ACC112 (cell line): ENCODE measurements around the gene TMEM233.
"Not testable (repeated sequence)": the region's sequence is repeated elsewhere in the genome, so short reads cannot be mapped to it uniquely, and the experiment has no call there.

Experiments
- H2AFZ ChIP-seq: fragments of 200-600 bp; sonication (generic); one replicate; pipeline ENCODE4 v1.6.0; 2017; ENCODE audit warnings: antibody characterized with exemption, low read length; ENCODE audit not compliant: unreplicated experiment
- H3K27ac ChIP-seq: fragments of 200-600 bp; sonication (generic); 2 replicates; pipeline ENCODE4 v1.5.1; 2014; ENCODE audit warnings: low read depth, mild to moderate bottlenecking, antibody characterized with exemption, low read length, moderate library complexity
- H3K27me3 ChIP-seq: fragments of 200-600 bp; sonication (generic); 2 replicates; pipeline ENCODE4 v1.6.1; 2014; ENCODE audit warnings: mild to moderate bottlenecking, antibody characterized with exemption, low read length, moderate library complexity, mixed read lengths; ENCODE audit not compliant: insufficient read depth
- H3K36me3 ChIP-seq: fragments of 200-600 bp; sonication (generic); 2 replicates; pipeline ENCODE4 v1.6.1; 2016; ENCODE audit warnings: mild to moderate bottlenecking, antibody characterized with exemption, low read length, moderate library complexity, mixed read lengths; ENCODE audit not compliant: insufficient read depth
- H3K4me1 ChIP-seq: fragments of 200-600 bp; sonication (generic); one replicate; pipeline ENCODE4 v1.6.1; 2016; ENCODE audit warnings: low read length, mixed read lengths; ENCODE audit not compliant: insufficient read depth, unreplicated experiment, control insufficient read depth
- H3K4me3 ChIP-seq: fragments of 200-600 bp; sonication (generic); 2 replicates; pipeline ENCODE4 v1.5.1; 2014; ENCODE audit warnings: mild to moderate bottlenecking, low read depth, low read length
- H3K79me2 ChIP-seq: fragments of 200-600 bp; sonication (generic); one replicate; pipeline ENCODE4 v1.6.0; 2016; ENCODE audit warnings: low read length; ENCODE audit not compliant: control insufficient read depth, unreplicated experiment, insufficient read depth

TMEM233 gene

DNA sequence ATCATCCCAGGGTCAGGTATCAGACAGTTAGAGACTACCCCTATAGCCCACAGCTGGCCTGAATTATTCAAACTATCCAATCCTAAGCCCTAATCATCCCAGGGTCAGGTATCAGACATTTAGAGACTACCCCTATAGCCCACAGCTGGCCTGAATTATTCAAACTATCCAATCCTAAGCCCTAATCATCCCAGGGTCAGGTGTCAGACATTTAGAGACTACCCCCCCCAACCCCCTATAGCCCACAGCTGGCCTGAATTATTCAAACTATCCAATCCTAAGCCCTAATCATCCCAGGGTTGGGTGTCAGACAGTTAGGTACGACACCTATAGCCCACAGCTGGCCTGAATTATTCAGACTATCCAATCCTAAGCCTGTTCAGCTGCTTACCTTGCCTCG lies 63.4 kb downstream of the TMEM233 start:
- not testable (repeated sequence) for H3K36me3 ChIP-seq, H2AFZ ChIP-seq, H3K79me2 ChIP-seq

DNA sequence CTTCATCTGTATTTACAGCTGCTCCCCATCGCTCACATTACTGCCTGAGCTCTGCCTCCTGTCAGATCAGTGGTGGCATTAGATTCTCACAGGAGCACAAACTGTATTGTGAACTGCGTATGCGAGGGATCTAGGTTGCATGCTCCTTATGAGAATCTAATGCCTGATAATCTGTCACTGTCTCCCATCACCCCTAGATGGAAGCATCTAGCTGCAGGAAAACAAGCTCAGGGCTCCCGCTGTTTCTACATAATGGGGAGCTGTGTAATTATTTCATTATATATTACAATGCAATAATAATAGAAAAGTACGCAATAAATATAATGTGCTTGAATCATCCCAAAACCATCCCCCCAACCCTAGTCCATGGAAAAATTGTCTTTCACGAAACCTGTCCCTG lies 64.6 kb downstream of the TMEM233 start:
- H3K79me2 ChIP-seq, H3K27me3 ChIP-seq, H3K4me3 ChIP-seq, H3K4me1 ChIP-seq, H2AFZ ChIP-seq, H3K36me3 ChIP-seq, H3K27ac ChIP-seq: not testable (repeated sequence)

More for the DNA sequence above, 63.4 kb downstream of the TMEM233 start:
- not testable (repeated sequence) for H3K27ac ChIP-seq, H3K4me3 ChIP-seq, H3K27me3 ChIP-seq, H3K4me1 ChIP-seq

DNA sequence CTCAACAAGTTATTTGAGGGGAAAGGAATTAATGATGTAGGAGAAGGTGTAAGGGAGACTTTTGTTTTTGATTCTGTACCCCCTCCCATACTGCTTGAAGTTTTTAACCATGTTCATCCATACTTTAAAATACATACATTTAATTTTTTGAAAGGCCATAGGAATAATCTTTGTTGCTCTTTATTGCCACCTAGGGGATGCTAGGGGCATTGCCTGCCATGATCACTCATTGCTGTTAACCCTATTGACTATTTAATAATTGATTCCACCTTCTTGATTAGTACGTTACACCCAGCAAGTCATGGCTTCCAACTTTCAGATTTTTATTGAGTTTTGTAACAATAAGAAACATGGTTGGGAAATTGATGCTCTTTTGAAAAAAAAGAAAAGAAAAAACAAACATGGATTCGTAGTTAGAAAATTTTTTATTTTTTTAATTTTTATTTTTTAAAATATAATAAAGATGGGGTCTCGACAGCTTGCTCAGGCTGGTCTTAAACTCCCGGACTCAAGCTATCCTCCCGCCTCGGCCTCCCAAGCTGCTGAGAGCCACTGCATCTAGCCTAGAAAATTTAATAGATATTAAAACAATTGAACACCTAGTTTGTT lies 65.8 kb downstream of the TMEM233 start:
- Histone ChIP-seq H3K27ac (no peak overlapping the region), H3K27me3 (no peaks in the 10 kb centered on the region), H3K79me2 (no peaks in the 10 kb centered on the region), H3K36me3 (no peaks in the 10 kb centered on the region), H3K4me1 (no peaks in the 10 kb centered on the region), H3K4me3 (no peak overlapping the region), H2AFZ (no peak overlapping the region)

DNA sequence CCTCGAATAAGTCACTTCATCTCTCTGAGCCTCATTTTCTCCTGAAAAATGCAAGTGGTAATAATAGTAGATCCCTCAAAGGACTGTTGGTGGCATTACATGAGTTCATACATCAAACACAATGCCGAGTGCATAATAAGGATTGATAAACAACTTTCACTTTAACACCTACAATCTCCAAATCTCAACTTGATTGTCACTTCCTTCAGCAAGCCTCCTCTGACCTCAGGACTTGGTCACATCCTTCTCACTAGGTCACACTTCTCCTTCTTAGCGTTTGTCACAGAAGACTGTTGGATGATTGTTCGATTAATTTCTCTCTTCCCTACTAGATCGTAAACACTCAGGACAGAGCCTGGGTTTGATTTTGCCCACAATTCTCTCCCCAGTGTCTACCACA lies 66.5 kb downstream of the TMEM233 start:
- Histone ChIP-seq H3K27me3 (no peaks in the 10 kb centered on the region), H2AFZ (no peak overlapping the region), H3K79me2 (no peaks in the 10 kb centered on the region), H3K36me3 (no peaks in the 10 kb centered on the region), H3K27ac (no peak overlapping the region), H3K4me3 (no peak overlapping the region), H3K4me1 (no peaks in the 10 kb centered on the region)

DNA sequence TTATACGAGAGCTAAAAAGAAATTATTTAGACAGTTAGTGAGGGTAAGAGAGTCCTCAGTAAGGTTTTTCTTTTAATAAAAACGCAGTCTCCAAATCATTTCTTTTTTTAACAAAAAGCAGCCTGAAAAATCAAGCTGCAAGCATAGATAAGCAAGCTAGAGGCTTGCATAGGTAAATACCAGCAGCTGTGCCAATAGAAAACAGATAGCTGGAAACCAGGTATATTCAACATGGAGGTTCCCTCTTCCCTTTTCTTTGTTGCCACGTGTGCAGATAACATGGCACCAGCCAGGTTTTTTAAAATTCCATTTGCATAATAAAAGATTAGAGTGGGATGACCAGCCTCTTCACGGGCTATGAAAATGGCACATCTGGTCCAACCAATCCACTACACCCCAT lies 68.3 kb downstream of the TMEM233 start:
- no peaks in the 10 kb centered on the region for H3K27me3 ChIP-seq
- H3K27ac ChIP-seq = no peak overlapping the region
- no peak overlapping the region for H3K4me3 ChIP-seq
- H3K4me1 ChIP-seq = peaks cover 5% of the 10 kb centered on the region
- H3K79me2 ChIP-seq = no peaks in the 10 kb centered on the region
- H2AFZ ChIP-seq = no peak overlapping the region
- no peaks in the 10 kb centered on the region for H3K36me3 ChIP-seq

DNA sequence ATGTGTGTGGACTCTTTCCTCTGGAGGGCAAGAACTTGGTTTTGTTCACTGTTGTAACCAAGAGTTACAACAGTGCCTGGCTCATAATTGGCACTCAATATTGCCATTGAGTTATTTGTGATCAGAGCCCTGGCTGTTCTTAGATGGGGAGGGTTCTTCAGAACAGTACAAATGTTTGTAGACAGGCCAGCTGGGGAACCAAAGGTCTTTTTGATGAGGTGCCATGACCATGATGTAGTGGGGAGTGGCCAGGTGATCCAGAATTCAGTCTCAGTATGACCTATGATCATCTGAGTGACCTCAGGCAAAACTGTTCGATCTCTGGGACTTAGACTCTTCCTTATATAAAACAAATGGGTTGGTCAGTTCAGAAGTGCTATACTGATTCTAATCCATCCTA lies 71.1 kb downstream of the TMEM233 start:
- Histone ChIP-seq H2AFZ (no peak overlapping the region), H3K36me3 (no peaks in the 10 kb centered on the region), H3K79me2 (peaks cover 18% of the 10 kb centered on the region), H3K27me3 (no peaks in the 10 kb centered on the region), H3K4me3 (no peak overlapping the region), H3K27ac (no peak overlapping the region), H3K4me1 (peaks cover 12% of the 10 kb centered on the region)

DNA sequence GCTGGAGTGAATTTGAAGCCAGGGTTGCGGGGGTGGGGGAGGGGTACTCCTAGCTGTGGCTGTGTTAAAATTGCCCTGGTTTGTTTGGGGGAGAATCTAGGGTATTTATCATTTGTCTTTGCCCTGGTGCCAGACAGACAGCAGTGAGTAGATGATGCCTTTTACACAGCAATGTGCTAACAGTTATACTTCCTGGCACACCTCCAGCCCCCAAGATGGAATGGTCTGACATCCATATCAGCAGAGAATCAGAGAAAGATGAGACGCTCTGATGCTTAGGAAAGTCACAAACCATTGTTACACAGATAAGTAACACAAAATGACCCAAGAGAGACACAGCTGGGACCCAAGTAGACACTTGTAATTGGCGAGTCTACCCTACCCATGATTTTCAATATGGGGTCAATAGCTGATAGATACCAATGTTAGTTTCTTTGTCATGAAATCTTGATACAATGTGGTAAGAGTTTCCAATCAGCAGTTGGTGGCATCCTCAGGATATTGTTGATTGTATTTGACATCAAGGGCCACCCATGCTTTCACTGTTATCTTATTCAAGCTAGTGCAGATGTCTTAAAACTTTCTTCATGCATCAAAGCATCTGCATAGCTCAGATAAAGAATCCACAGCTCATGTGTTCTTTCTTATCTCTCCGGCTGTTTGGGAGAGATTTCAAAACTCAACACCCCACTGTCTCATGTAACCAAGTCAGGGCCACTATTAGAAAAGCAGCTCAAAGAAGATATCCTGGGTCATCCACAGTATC lies 71.8 kb downstream of the TMEM233 start:
- Histone ChIP-seq H3K79me2 (peaks cover 21% of the 10 kb centered on the region), H3K4me1 (peaks cover 17% of the 10 kb centered on the region), H2AFZ (no peak overlapping the region), H3K4me3 (no peak overlapping the region), H3K36me3 (no peaks in the 10 kb centered on the region), H3K27me3 (no peaks in the 10 kb centered on the region), H3K27ac (no peak overlapping the region)

DNA sequence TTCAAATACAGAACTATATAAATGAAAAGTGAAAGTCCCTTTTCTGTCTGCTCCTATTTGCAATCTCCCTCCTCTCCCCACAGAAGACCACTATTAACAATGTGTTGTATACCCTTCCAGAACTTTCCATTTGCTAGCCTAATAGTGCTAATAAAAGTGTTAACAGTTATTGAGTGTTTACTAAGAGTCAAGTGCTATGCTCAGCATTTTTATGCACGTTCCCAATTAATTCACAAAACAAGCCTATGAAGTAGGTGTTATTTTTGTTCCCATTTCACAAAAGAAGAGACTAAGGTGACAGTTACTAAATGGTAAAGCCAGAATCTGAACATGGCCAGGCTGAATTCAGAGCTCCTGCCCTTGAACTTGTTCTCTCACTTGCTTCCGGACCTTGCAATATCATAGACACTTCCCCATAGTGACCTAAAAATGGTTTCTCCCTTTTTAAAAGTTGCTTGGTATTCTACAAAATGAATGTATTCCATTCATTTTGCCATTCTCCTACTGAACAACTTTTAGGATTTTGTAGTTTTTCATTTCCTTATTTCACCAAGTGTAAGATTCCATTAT lies 72.7 kb downstream of the TMEM233 start:
- Histone ChIP-seq H3K4me3 (no peak overlapping the region), H3K27me3 (no peaks in the 10 kb centered on the region), H3K27ac (no peak overlapping the region), H3K36me3 (0 out of 2 replicates have a peak, but pooled peaks cover 4% of the 10 kb centered on the region), H3K4me1 (peaks cover 17% of the 10 kb centered on the region), H3K79me2 (peaks cover 31% of the 10 kb centered on the region), H2AFZ (no peak overlapping the region)

DNA sequence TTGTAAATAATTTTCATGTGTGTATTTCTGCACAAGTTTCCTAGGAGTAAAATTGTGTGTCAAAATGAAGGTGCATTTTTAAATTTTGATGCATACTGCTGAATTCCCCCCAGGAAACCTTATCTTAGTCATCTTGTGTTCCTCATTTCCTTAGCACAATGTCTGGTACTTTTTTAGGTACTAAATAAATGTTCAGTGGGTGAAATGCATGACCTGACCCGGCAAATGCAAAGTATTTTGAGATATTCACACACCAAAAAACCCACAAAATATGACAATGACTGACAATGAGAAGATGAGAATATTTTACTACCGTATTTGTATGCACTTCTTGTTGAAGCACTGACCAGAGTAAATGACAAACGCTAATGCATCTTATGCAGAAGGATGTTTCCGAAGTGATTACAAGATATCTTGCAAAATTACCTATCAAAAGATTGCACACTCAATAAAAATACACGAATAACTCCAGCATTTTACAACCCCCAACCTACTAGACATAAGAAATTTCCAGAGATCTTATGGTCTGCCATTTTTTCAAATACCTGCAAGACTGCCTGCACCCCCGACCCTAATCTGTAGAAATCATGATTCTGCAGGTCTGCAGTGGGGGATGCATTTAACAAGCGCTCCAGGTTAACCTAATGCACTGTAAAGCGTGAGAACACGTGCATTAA lies 73.5 kb downstream of the TMEM233 start:
- Histone ChIP-seq H2AFZ (peak overlapping the region; percentile 95), H3K27me3 (no peaks in the 10 kb centered on the region), H3K36me3 (0 out of 2 replicates have a peak, but pooled peaks cover 4% of the 10 kb centered on the region), H3K4me1 (peaks cover 17% of the 10 kb centered on the region), H3K4me3 (peak overlapping the region; percentile 91), H3K27ac (no peak overlapping the region), H3K79me2 (peaks cover 31% of the 10 kb centered on the region)

DNA sequence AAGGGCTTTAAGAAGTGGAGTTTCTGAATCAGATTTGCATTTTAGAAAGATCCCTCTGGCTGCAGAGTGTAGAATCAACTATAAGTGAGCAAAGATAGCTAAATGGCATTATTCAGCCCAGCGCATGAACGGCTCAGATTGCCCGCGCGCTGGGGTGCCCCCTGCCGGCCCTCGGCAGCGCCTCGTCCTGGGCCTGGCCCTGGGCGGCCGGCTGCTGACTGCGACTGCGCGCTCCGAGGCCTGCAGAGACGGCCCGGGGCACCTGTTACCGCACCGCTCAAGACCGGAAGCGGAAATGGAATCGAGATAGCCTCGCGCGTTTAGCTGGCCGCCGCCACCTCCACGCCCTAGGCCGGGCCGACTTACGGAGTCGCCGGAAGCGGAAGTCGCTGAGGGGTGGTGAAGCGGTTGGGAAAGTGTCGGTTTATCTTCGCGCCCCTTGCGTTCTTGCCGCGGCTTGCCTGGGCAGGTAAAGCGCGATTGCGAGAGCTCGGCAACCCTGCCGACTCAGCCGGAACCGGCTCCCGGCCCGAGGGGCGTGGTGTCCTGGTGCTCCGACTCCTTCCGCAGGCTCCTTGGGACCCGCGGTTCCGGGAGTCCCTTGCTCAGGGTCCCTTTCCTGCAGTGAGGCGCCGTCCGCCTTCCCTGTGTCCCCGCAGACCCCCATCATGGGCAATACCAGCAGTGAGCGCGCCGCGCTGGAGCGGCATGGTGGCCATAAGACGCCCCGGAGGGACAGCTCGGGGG lies 74.2 kb downstream of the TMEM233 start, which contains the start of gene PRKAB1:
Gene PRKAB1 (plus strand): TSS at position 557 of the 747 bp plus-strand sequence. CDS start 112 bp downstream, at position 669.
- H3K36me3 ChIP-seq = 0 out of 2 replicates have a peak, but pooled peaks cover 4% of the 10 kb centered on the region
- no peaks in the 10 kb centered on the region for H3K27me3 ChIP-seq
- peaks cover 31% of the 10 kb centered on the region for H3K79me2 ChIP-seq
- peak within 1 kb of the TSS; percentile 35; the same call in 1 of the 2 replicates for H3K27ac ChIP-seq
- H2AFZ ChIP-seq = peak within 1 kb of the TSS; percentile 95
- H3K4me3 ChIP-seq = peak within 1 kb of the TSS; percentile 91
- peaks cover 17% of the 10 kb centered on the region for H3K4me1 ChIP-seq
